ENCODE results near the gene ATG5. TPM values are rescaled to one million over a fixed set of nuclear protein-coding genes. Genes with fewer than 3 reads are reported as not detected.

ATG5 gene
- total RNA-seq, 1 experiment from 2014 or later = 26.9 TPM

GRCh38 chr6:106316375-106316766 lies 9.2 kb downstream of the ATG5 start:
- Mint-ChIP-seq H3K27ac (ENCODE audit: unreplicated experiment) (no peak overlapping the region), H3K27me3 (ENCODE audit: insufficient read depth, unreplicated experiment) (no peaks in the 10 kb centered on the region), H3K36me3 (ENCODE audit: insufficient read depth, unreplicated experiment) (peaks cover 20% of the 10 kb centered on the region), H3K4me1 (ENCODE audit: low read depth, unreplicated experiment) (peaks cover 15% of the 10 kb centered on the region), H3K4me3 (ENCODE audit: unreplicated experiment) (no peak overlapping the region), H3K9me3 (ENCODE audit: unreplicated experiment) (no peaks in the 10 kb centered on the region)
- POLR2A ChIA-PET = no interaction called here
- intact Hi-C loops (cut with micrococcal nuclease; ENCODE audit: unreplicated experiment) = no loop called here
- BruUV-seq (replicated peaks) = no TSS peak
- no peak for DNase-seq
- no peaks in the 10 kb centered on the region for H3K9me3 ChIP-seq
- no peak overlapping the region for H3K4me3 ChIP-seq (ENCODE audit: low read depth, low read length)
- no peak for TF ChIP-seq CTCF (IDR thresholded peaks at IDR 0.05; ENCODE audit: insufficient read depth in 1 of 2, low read depth in 1 of 2, low read length in 1 of 2, severe bottlenecking in 1 of 2, unreplicated experiment in 1 of 2)
- CTCF ChIA-PET = no interaction called here
- peaks cover 13% of the 10 kb centered on the region for H3K4me1 ChIP-seq
- H3K36me3 ChIP-seq (ENCODE audit: control insufficient read depth, insufficient read depth, low read length) = no peaks in the 10 kb centered on the region
- no peaks in the 10 kb centered on the region for H3K27me3 ChIP-seq (replicated peaks; ENCODE audit: control insufficient read depth, insufficient read depth, low read length)

GRCh38 chr6:106315765-106316374 lies 9.7 kb downstream of the ATG5 start:
- no peaks in the 10 kb centered on the region for H3K27me3 ChIP-seq (replicated peaks; ENCODE audit: control insufficient read depth, insufficient read depth, low read length)
- intact Hi-C loops (cut with micrococcal nuclease; ENCODE audit: unreplicated experiment) = no loop called here
- no peaks in the 10 kb centered on the region for H3K36me3 ChIP-seq (ENCODE audit: control insufficient read depth, insufficient read depth, low read length)
- no peak overlapping the region for H3K4me3 ChIP-seq (ENCODE audit: low read depth, low read length)
- Mint-ChIP-seq H3K27me3 (ENCODE audit: insufficient read depth, unreplicated experiment) (no peaks in the 10 kb centered on the region), H3K4me1 (ENCODE audit: low read depth, unreplicated experiment) (peaks cover 20% of the 10 kb centered on the region), H3K9me3 (ENCODE audit: unreplicated experiment) (no peaks in the 10 kb centered on the region), H3K36me3 (ENCODE audit: insufficient read depth, unreplicated experiment) (peaks cover 25% of the 10 kb centered on the region), H3K4me3 (ENCODE audit: unreplicated experiment) (no peak overlapping the region), H3K27ac (ENCODE audit: unreplicated experiment) (no peak overlapping the region)
- ChIA-PET POLR2A (no interaction called here), CTCF (no interaction called here)
- no TSS peak for BruUV-seq (replicated peaks)
- peaks cover 13% of the 10 kb centered on the region for H3K4me1 ChIP-seq
- no peaks in the 10 kb centered on the region for H3K9me3 ChIP-seq
- no peak for DNase-seq
- TF ChIP-seq CTCF (IDR thresholded peaks at IDR 0.05; ENCODE audit: insufficient read depth in 1 of 2, low read depth in 1 of 2, low read length in 1 of 2, severe bottlenecking in 1 of 2, unreplicated experiment in 1 of 2) = no peak

- no peaks in the 10 kb centered on the region for H3K9me3 ChIP-seq
- Mint-ChIP-seq H3K36me3 (ENCODE audit: insufficient read depth, unreplicated experiment) (peaks cover 22% of the 10 kb centered on the region), H3K4me3 (ENCODE audit: unreplicated experiment) (no peak overlapping the region), H3K27me3 (ENCODE audit: insufficient read depth, unreplicated experiment) (no peaks in the 10 kb centered on the region), H3K9me3 (ENCODE audit: unreplicated experiment) (no peaks in the 10 kb centered on the region), H3K4me1 (ENCODE audit: low read depth, unreplicated experiment) (peaks cover 22% of the 10 kb centered on the region), H3K27ac (ENCODE audit: unreplicated experiment) (no peak overlapping the region)
- no peak for TF ChIP-seq CTCF (IDR thresholded peaks at IDR 0.05; ENCODE audit: insufficient read depth in 1 of 2, low read depth in 1 of 2, low read length in 1 of 2, severe bottlenecking in 1 of 2, unreplicated experiment in 1 of 2)
- no peak overlapping the region for H3K4me3 ChIP-seq (ENCODE audit: low read depth, low read length)
- H3K4me1 ChIP-seq = peaks cover 13% of the 10 kb centered on the region
- no peak for DNase-seq
- no peaks in the 10 kb centered on the region for H3K27me3 ChIP-seq (replicated peaks; ENCODE audit: control insufficient read depth, insufficient read depth, low read length)
- no TSS peak for BruUV-seq (replicated peaks)
- intact Hi-C loops (cut with micrococcal nuclease; ENCODE audit: unreplicated experiment) = loop anchor here (10.0 kb wide), 1 partner anchor 575 kb away; no protein-coding TSS in a partner anchor
- CTCF ChIA-PET = no interaction called here
- H3K36me3 ChIP-seq (ENCODE audit: control insufficient read depth, insufficient read depth, low read length) = no peaks in the 10 kb centered on the region
- POLR2A ChIA-PET = no interaction called here
These were observed 15.7 kb downstream of the ATG5 start for GRCh38 chr6:106309766-106310373.

Measured in Caco-2 (cell line).